ENCODE data around the gene JAG1. TPM values are rescaled to one million over a fixed set of nuclear protein-coding genes. Genes with fewer than 3 reads are reported as not detected.

Gene JAG1
- total RNA-seq, 2 donors from 2014 or later: 30.9 to 32.8 TPM

GRCh38 chr20:10711903-10712451, 38.2 kb upstream of the JAG1 start:
- peaks cover 0 to 12% of the 10 kb centered on the region in 2 donors for H3K4me1 ChIP-seq

GRCh38 chr20:10710991-10711775, 37.4 kb upstream of the JAG1 start:
- no peak for DNase-seq (ENCODE audit: low spot score)
- Histone ChIP-seq H3K36me3 (no peaks in the 10 kb centered on the region), H3K4me3 (no peak overlapping the region), H3K27ac (no peak overlapping the region), H3K4me1 (peaks cover 0 to 4% of the 10 kb centered on the region in 2 donors), H3K27me3 (no peaks in the 10 kb centered on the region), H3K9me3 (no peaks in the 10 kb centered on the region)
- TF ChIP-seq CTCF (IDR thresholded peaks at IDR 0.05): no peak

More at GRCh38 chr20:10711903-10712451, 38.2 kb upstream of the JAG1 start:
- DNase-seq (ENCODE audit: low spot score): no peak
- no peaks in the 10 kb centered on the region for H3K36me3 ChIP-seq
- no peak overlapping the region for H3K4me3 ChIP-seq
- TF ChIP-seq CTCF (IDR thresholded peaks at IDR 0.05): no peak
- H3K27me3 ChIP-seq: no peaks in the 10 kb centered on the region
- H3K9me3 ChIP-seq: no peaks in the 10 kb centered on the region
- H3K27ac ChIP-seq: no peak overlapping the region

GRCh38 chr20:10709916-10710315, 36.1 kb upstream of the JAG1 start:
- H3K4me1 ChIP-seq: peaks cover 0 to 3% of the 10 kb centered on the region in 2 donors
- no peaks in the 10 kb centered on the region for H3K36me3 ChIP-seq
- DNase-seq (ENCODE audit: low spot score): no peak
- no peaks in the 10 kb centered on the region for H3K9me3 ChIP-seq
- no peak overlapping the region for H3K27ac ChIP-seq
- H3K27me3 ChIP-seq: no peaks in the 10 kb centered on the region
- H3K4me3 ChIP-seq: no peak overlapping the region
- no peak for TF ChIP-seq CTCF (IDR thresholded peaks at IDR 0.05)

- no peak for TF ChIP-seq CTCF (IDR thresholded peaks at IDR 0.05)
- Histone ChIP-seq H3K4me1 (peaks cover 0 to 3% of the 10 kb centered on the region in 2 donors), H3K9me3 (no peaks in the 10 kb centered on the region), H3K27me3 (no peaks in the 10 kb centered on the region), H3K36me3 (no peaks in the 10 kb centered on the region), H3K27ac (no peak overlapping the region), H3K4me3 (no peak overlapping the region)
- no peak for DNase-seq (ENCODE audit: low spot score)
These were observed 34.8 kb upstream of the JAG1 start for GRCh38 chr20:10708351-10709185.

- H3K27ac ChIP-seq: no peak overlapping the region
- no peak for TF ChIP-seq CTCF (IDR thresholded peaks at IDR 0.05)
- DNase-seq (ENCODE audit: low spot score): no peak
These were observed 34.0 kb upstream of the JAG1 start for GRCh38 chr20:10707791-10708190.

More at GRCh38 chr20:10707791-10708190, 34.0 kb upstream of the JAG1 start:
- Histone ChIP-seq H3K4me3 (no peak overlapping the region), H3K36me3 (no peaks in the 10 kb centered on the region), H3K27me3 (no peaks in the 10 kb centered on the region), H3K4me1 (peaks cover 0 to 3% of the 10 kb centered on the region in 2 donors), H3K9me3 (no peaks in the 10 kb centered on the region)

Data from right atrium auricular region (tissue), 2 donors.